ENCODE results near the gene HRC.
"Not testable (repeated sequence)": the region's sequence is repeated elsewhere in the genome, so short reads cannot be mapped to it uniquely, and the experiment has no call there.

The HRC gene

GRCh38 chr19:49155005-49155819 lies at the start of gene HRC:
HRC (minus strand) TSS chr19:49155396; CDS start chr19:49155237, 159 bp downstream.
- no peak for DNase-seq (ENCODE audit: low spot score)

- no peak for DNase-seq (ENCODE audit: low spot score)
Observed at GRCh38 chr19:49201042-49201441, 45.8 kb upstream of the HRC start.

GRCh38 chr19:49200238-49200862 lies 45.2 kb upstream of the HRC start:
- DNase-seq (ENCODE audit: low spot score), result no peak

GRCh38 chr19:49196527-49197240 lies 41.5 kb upstream of the HRC start:
- DNase-seq (ENCODE audit: low spot score), result no peak

- DNase-seq (ENCODE audit: low spot score), result no peak
Observed at GRCh38 chr19:49194408-49194807, 39.2 kb upstream of the HRC start.

GRCh38 chr19:49193822-49194394 lies 38.7 kb upstream of the HRC start:
- no peak for DNase-seq (ENCODE audit: low spot score)

- DNase-seq (ENCODE audit: low spot score), result no peak
Observed at GRCh38 chr19:49190781-49191180, 35.6 kb upstream of the HRC start.

- DNase-seq (ENCODE audit: low spot score), result no peak
Observed at GRCh38 chr19:49189259-49189658, 34.1 kb upstream of the HRC start.

- no peak for DNase-seq (ENCODE audit: low spot score)
Observed at GRCh38 chr19:49188626-49189200, 33.5 kb upstream of the HRC start.

GRCh38 chr19:49186108-49186507 lies 30.9 kb upstream of the HRC start:
- no peak for DNase-seq (ENCODE audit: low spot score)

GRCh38 chr19:49182848-49183375 lies 27.7 kb upstream of the HRC start:
- no peak for DNase-seq (ENCODE audit: low spot score)

GRCh38 chr19:49182010-49182847 lies 27.0 kb upstream of the HRC start:
- DNase-seq (ENCODE audit: low spot score), result not testable (repeated sequence)

- DNase-seq (ENCODE audit: low spot score), result no peak
Observed at GRCh38 chr19:49180659-49181058, 25.5 kb upstream of the HRC start.

- DNase-seq (ENCODE audit: low spot score), result no peak
Observed at GRCh38 chr19:49173198-49173597, 18.0 kb upstream of the HRC start.

GRCh38 chr19:49168421-49168820 lies 13.2 kb upstream of the HRC start:
- DNase-seq (ENCODE audit: low spot score), result no peak

GRCh38 chr19:49167857-49168409 lies 12.7 kb upstream of the HRC start:
- no peak for DNase-seq (ENCODE audit: low spot score)

- DNase-seq (ENCODE audit: low spot score), result no peak
Observed at GRCh38 chr19:49165865-49166301, 10.7 kb upstream of the HRC start.

- DNase-seq (ENCODE audit: low spot score), result no peak
Observed at GRCh38 chr19:49165111-49165750, 10.0 kb upstream of the HRC start.

GRCh38 chr19:49161987-49162386 lies 6.8 kb upstream of the HRC start:
- DNase-seq (ENCODE audit: low spot score), result no peak

Data from CD4-positive, alpha-beta T cell treated with Interleukin-6 at 100 ng/mL for 8 hours (primary cell).